ENCODE data around the gene FOSL1. TPM values are rescaled to one million over a fixed set of nuclear protein-coding genes. Genes with fewer than 3 reads are reported as not detected.

The FOSL1 gene
- total and polyA plus RNA-seq, 2 donors (not counting 3 experiments of a cell fraction or from before 2014, with no cell fraction given) = 18.1 to 53.8 TPM

GRCh38 chr11:65922565-65922964, 22.4 kb upstream of the FOSL1 start:
- intact Hi-C loops (cut with micrococcal nuclease) (no loop called here), dilution Hi-C loops (cut with MboI; ENCODE audit: extremely low pct_ligation_motif_present, low sequenced_read_pairs) (no loop called here)
- FAIRE-seq (no peak), DNase-seq (ENCODE audit: low read depth, low spot score) (no peak)
- Histone ChIP-seq H4K20me1 (replicated peaks; ENCODE audit: control insufficient read depth, extremely low read depth, insufficient read depth, low read length) (no peaks in the 10 kb centered on the region), H3K9me3 (replicated peaks; ENCODE audit: control insufficient read depth, insufficient read depth, low read length) (no peaks in the 10 kb centered on the region), H3K79me2 (ENCODE audit: control insufficient read depth, insufficient read depth, low read length) (peaks cover 24% of the 10 kb centered on the region), H3K4me3 (replicated peaks in 1 of 3; ENCODE audit: insufficient read depth in 1 of 3, low read depth in 1 of 3, low read length in 3 of 3) (no peak overlapping the region), H2AFZ (ENCODE audit: low read depth, low read length) (no peak overlapping the region), H3K4me2 (ENCODE audit: insufficient read depth, low read length) (no peak overlapping the region), H3K27me3 (ENCODE audit: control insufficient read depth in 2 of 2, insufficient read depth in 2 of 2, low read length in 2 of 2) (no peaks in the 10 kb centered on the region), H3K36me3 (ENCODE audit: control insufficient read depth in 2 of 2, extremely low read depth in 1 of 2, insufficient read depth in 2 of 2, low read length in 2 of 2) (peaks cover 6 to 11% of the 10 kb centered on the region in 2 experiments), H3K27ac (ENCODE audit: insufficient read depth, low read depth, low read length) (no peak overlapping the region), H3K9me1 (replicated peaks; ENCODE audit: control insufficient read depth, extremely low read depth, insufficient read depth, low read length) (no peaks in the 10 kb centered on the region), H3K9ac (replicated peaks; ENCODE audit: extremely low read depth, insufficient read depth, low read length) (no peak overlapping the region), H3K4me1 (ENCODE audit: control insufficient read depth, extremely low read depth, insufficient read depth, low read length) (peaks cover 19% of the 10 kb centered on the region)
- TF ChIP-seq POLR2A (IDR thresholded peaks at IDR 0.05; ENCODE audit: low read depth, low read length) (no peak), FOS (IDR thresholded peaks at IDR 0.05; ENCODE audit: borderline replicate concordance, insufficient read depth, low read length) (no peak), JUN (IDR thresholded peaks at IDR 0.05; ENCODE audit: borderline replicate concordance, insufficient read depth, insufficient read length, low read depth) (no peak), EZH2 (IDR thresholded peaks at IDR 0.05; ENCODE audit: borderline replicate concordance, low read depth, low read length, severe bottlenecking) (no peak), MAX (IDR thresholded peaks at IDR 0.05; ENCODE audit: insufficient read depth, insufficient read length) (no peak), GATA2 (IDR thresholded peaks at IDR 0.05; ENCODE audit: insufficient read depth, insufficient read length, low read depth, low read length) (no peak), CTCF (IDR thresholded peaks at IDR 0.05; ENCODE audit: extremely low read depth in 1 of 2, insufficient read depth in 1 of 2, low read depth in 1 of 2, low read length in 2 of 2) (no peak), POLR2AphosphoS5 (IDR thresholded peaks at IDR 0.05; ENCODE audit: insufficient read depth, low read depth, low read length) (no peak), MYC (IDR thresholded peaks at IDR 0.05; ENCODE audit: low read depth, low read length) (no peak)
- BruUV-seq (replicated peaks) = no TSS peak
- ChIA-PET CTCF (interaction anchor here (1.1 to 1.9 kb wide), 4 partner anchors 10 to 34 kb away, joined by 3 to 7 read pairs (median 4); partner anchors contain the start of genes CCDC85B and FIBP), POLR2A (no interaction called here)

All from endothelial cell of umbilical vein (primary cell).